Esophagus muscularis mucosa (tissue), 4 donors: ENCODE data around the gene GORASP1. TPM values are rescaled to one million over a fixed set of nuclear protein-coding genes. Genes with fewer than 3 reads are reported as not detected.

Source experiments
- DNase-seq: peaks from one replicate; pipeline ENCODE4 v3.0.0-alpha.2; 2017; ENCODE audit errors: extremely low spot score
- H3K27ac ChIP-seq, 4 donors: fragments of 200-600 bp; sonication (generic); replicated peaks in 1 of 4; 1 replicate in 3 of 4; 2 replicates in 1 of 4; pipeline ENCODE4 v1.5.1; 2016 to 2019; ENCODE audit warnings: mild to moderate bottlenecking in 1 of 4
- H3K27me3 ChIP-seq, 4 donors: fragments of 200-600 bp; sonication (generic); one replicate each; pipeline versions ENCODE4 v1.5.1 to v1.6.0; 2016 to 2019
- H3K36me3 ChIP-seq, 4 donors: fragments of 200-600 bp; sonication (generic); one replicate each; pipeline ENCODE4 v1.5.1; 2016 to 2019
- H3K4me1 ChIP-seq, 4 donors: fragments of 200-600 bp; sonication (generic); one replicate each; pipeline ENCODE4 v1.5.1; 2016 to 2019
- H3K4me3 ChIP-seq, 4 donors: fragments of 200-600 bp; sonication (generic); 1 replicate in 2 of 4; 2 replicates in 2 of 4; pipeline ENCODE4 v1.5.1; 2016 to 2019; ENCODE audit warnings: mild to moderate bottlenecking in 4 of 4, moderate library complexity in 1 of 4
- H3K9me3 ChIP-seq, 4 donors: fragments of 200-600 bp; sonication (generic); 1 replicate in 3 of 4; 2 replicates in 1 of 4; pipeline ENCODE4 v1.5.1; 2016 to 2019
- CTCF ChIP-seq, 3 experiments: fragments of 200-600 bp in 2 of 3; fragments of 450-650 bp in 1 of 3; sonication (generic) in 2 of 3; IDR thresholded peaks; one replicate each; pipeline ENCODE4 v1.5.1; 2017 to 2019; ENCODE audit warnings: antibody characterized with exemption in 3 of 3, mild to moderate bottlenecking in 2 of 3, moderate library complexity in 1 of 3
- EP300 ChIP-seq: sonication (generic); formaldehyde crosslinking; IDR thresholded peaks from one replicate; pipeline ENCODE4 v1.6.1; 2017; ENCODE audit warnings: antibody characterized with exemption
- POLR2A ChIP-seq: fragments of 450-650 bp; IDR thresholded peaks from one replicate; pipeline ENCODE4 v1.6.1; 2017; ENCODE audit warnings: antibody characterized with exemption, moderate library complexity, mild to moderate bottlenecking, low read depth
- POLR2AphosphoS5 ChIP-seq, 2 donors: sonication (generic); formaldehyde crosslinking; IDR thresholded peaks; one replicate each; pipeline ENCODE4 v1.6.1; 2017; ENCODE audit warnings: antibody characterized with exemption in 2 of 2
- WGBS: methylation state at CpG from one replicate; pipeline ENCODE4 v1.1.5; 2018; 5-methylcytosine and 5-hydroxymethylcytosine counted together
- intact Hi-C: fragments of 100-400 bp; cut with DNase I; formaldehyde crosslinking; loops from one replicate; pipeline ENCODE4 v1.15.1; 2023
- total RNA-seq, 4 donors: library from RNA; depleted of rRNA; stranded (reverse); fragments of >200 nt; gene quantifications; one replicate each; pipeline versions ENCODE4 v1.1.0 to v1.2.1, GENCODE V29; 2016

The GORASP1 gene
- total RNA-seq, 4 donors from 2014 or later: 53.7 to 88.7 (median 67.8) TPM

GRCh38 chr3:39079530-39079929, 27.9 kb downstream of the GORASP1 start:
- Histone ChIP-seq H3K4me3 (no peak overlapping the region), H3K9me3 (no peaks in the 10 kb centered on the region), H3K4me1 (no peaks in the 10 kb centered on the region), H3K27ac (no peak overlapping the region), H3K27me3 (no peaks in the 10 kb centered on the region), H3K36me3 (peaks cover 31 to 89% (median 55%) of the 10 kb centered on the region in 4 donors)
- no peak for TF ChIP-seq POLR2AphosphoS5 (IDR thresholded peaks at IDR 0.05)
- TF ChIP-seq POLR2A: no peak
- TF ChIP-seq EP300: no peak
- no peak for TF ChIP-seq CTCF (IDR thresholded peaks at IDR 0.05)
- intact Hi-C loops: no loop called here
- DNase-seq: no peak

- Histone ChIP-seq H3K27me3 (no peaks in the 10 kb centered on the region), H3K9me3 (no peaks in the 10 kb centered on the region), H3K27ac (no peak overlapping the region), H3K4me3 (no peak overlapping the region), H3K36me3 (peaks cover 42 to 97% (median 76%) of the 10 kb centered on the region in 4 donors), H3K4me1 (no peaks in the 10 kb centered on the region)
- WGBS: 96% methylated on average over 10 of the region's 10 CpGs
- intact Hi-C loops: no loop called here
- no peak for DNase-seq
- TF ChIP-seq EP300: no peak
- no peak for TF ChIP-seq CTCF (IDR thresholded peaks at IDR 0.05)
- TF ChIP-seq POLR2AphosphoS5 (IDR thresholded peaks at IDR 0.05): no peak
- TF ChIP-seq POLR2A: no peak
Measured at GRCh38 chr3:39075910-39076309, 31.5 kb downstream of the GORASP1 start.

- no peak for DNase-seq
- peaks cover 0 to 6% (median 0%) of the 10 kb centered on the region in 4 donors for H3K4me1 ChIP-seq
- no peaks in the 10 kb centered on the region for H3K9me3 ChIP-seq
- no peaks in the 10 kb centered on the region for H3K27me3 ChIP-seq
- no peak overlapping the region for H3K4me3 ChIP-seq
- intact Hi-C loops: no loop called here
- WGBS: 65% methylated on average over 3 of the region's 3 CpGs
- peaks cover 28 to 91% (median 66%) of the 10 kb centered on the region in 4 donors for H3K36me3 ChIP-seq
- TF ChIP-seq EP300: no peak
- TF ChIP-seq POLR2AphosphoS5 (IDR thresholded peaks at IDR 0.05): no peak
- no peak for TF ChIP-seq CTCF (IDR thresholded peaks at IDR 0.05)
- no peak for TF ChIP-seq POLR2A
- H3K27ac ChIP-seq: no peak overlapping the region
Measured at GRCh38 chr3:39068556-39068955, 38.9 kb downstream of the GORASP1 start.

GRCh38 chr3:39067286-39067685, 40.1 kb downstream of the GORASP1 start:
- Histone ChIP-seq H3K27ac (no peak overlapping the region), H3K4me1 (peaks cover 0 to 6% (median 1%) of the 10 kb centered on the region in 4 donors), H3K4me3 (no peak overlapping the region), H3K9me3 (no peaks in the 10 kb centered on the region), H3K36me3 (peaks cover 24 to 81% (median 56%) of the 10 kb centered on the region in 4 donors), H3K27me3 (no peaks in the 10 kb centered on the region)
- TF ChIP-seq POLR2AphosphoS5 (IDR thresholded peaks at IDR 0.05) (no peak), CTCF (IDR thresholded peaks at IDR 0.05) (no peak), POLR2A (no peak), EP300 (no peak)
- intact Hi-C loops: no loop called here
- no peak for DNase-seq
- 50% methylated on average over 1 of the region's 1 CpG for WGBS

- no peaks in the 10 kb centered on the region for H3K27me3 ChIP-seq
- no peak overlapping the region for H3K4me3 ChIP-seq
- intact Hi-C loops: no loop called here
- H3K9me3 ChIP-seq: no peaks in the 10 kb centered on the region
- WGBS: 45% methylated on average over 1 of the region's 1 CpG
- no peak for DNase-seq
- TF ChIP-seq POLR2A (no peak), EP300 (no peak), POLR2AphosphoS5 (IDR thresholded peaks at IDR 0.05) (no peak), CTCF (IDR thresholded peaks at IDR 0.05) (peak in 1 of 3 experiments; percentile 15)
- no peak overlapping the region for H3K27ac ChIP-seq
- H3K4me1 ChIP-seq: peaks cover 0 to 6% (median 2%) of the 10 kb centered on the region in 4 donors
- peaks cover 17 to 61% (median 43%) of the 10 kb centered on the region in 4 donors for H3K36me3 ChIP-seq
Measured at GRCh38 chr3:39065197-39065596, 42.2 kb downstream of the GORASP1 start.
